H9 (cell line): Measurements from ENCODE around the gene GATAD2B. TPM values are rescaled to one million over a fixed set of nuclear protein-coding genes. Genes with fewer than 3 reads are reported as not detected.
A peak's percentile ranks its signal among the peaks of the same experiment; 100 is the strongest.

Experiments
- DNase-seq: peaks from one replicate; pipeline ENCODE4 v3.0.0-alpha.2; 2017
- H2AFZ ChIP-seq: one replicate; pipeline ENCODE4 v1.6.1; 2013; ENCODE audit warnings: mild to moderate bottlenecking, low read length, control low read depth, moderate library complexity
- H2AK5ac ChIP-seq: 2 replicates; pipeline ENCODE4 v1.6.1; 2013; ENCODE audit warnings: low read length, control low read depth, mixed read lengths; ENCODE audit not compliant: insufficient read length
- H2BK120ac ChIP-seq: one replicate; pipeline ENCODE4 v1.6.1; 2013; ENCODE audit warnings: low read depth, mild to moderate bottlenecking, low read length, control low read depth, inconsistent platforms; ENCODE audit not compliant: poor library complexity, severe bottlenecking
- H2BK12ac ChIP-seq: 2 replicates; pipeline ENCODE4 v1.6.1; 2013; ENCODE audit warnings: low read length, control low read depth, mixed read lengths, low read depth; ENCODE audit not compliant: insufficient read length
- H2BK15ac ChIP-seq: 2 replicates; pipeline ENCODE4 v1.6.1; 2013; ENCODE audit warnings: low read depth, low read length, control low read depth
- H2BK20ac ChIP-seq: one replicate; pipeline ENCODE4 v1.6.1; 2013; ENCODE audit warnings: low read depth, mild to moderate bottlenecking, low read length, control low read depth, inconsistent platforms; ENCODE audit not compliant: poor library complexity, severe bottlenecking
- H2BK5ac ChIP-seq: 2 replicates; pipeline ENCODE4 v1.6.1; 2013; ENCODE audit warnings: low read length, control low read depth, mixed read lengths; ENCODE audit not compliant: insufficient read length
- H3K14ac ChIP-seq: 2 replicates; pipeline ENCODE4 v1.6.1; 2013; ENCODE audit warnings: low read length, control low read depth; ENCODE audit not compliant: insufficient read depth
- H3K18ac ChIP-seq: 2 replicates; pipeline ENCODE4 v1.6.1; 2013; ENCODE audit warnings: low read depth, mild to moderate bottlenecking, mixed read lengths, low read length, control low read depth; ENCODE audit not compliant: insufficient read length
- H3K23ac ChIP-seq: 2 replicates; pipeline ENCODE4 v1.6.1; 2013; ENCODE audit warnings: low read length, control low read depth, mixed read lengths, low read depth; ENCODE audit not compliant: insufficient read length
- H3K23me2 ChIP-seq: 2 replicates; pipeline ENCODE4 v1.6.1; 2013; ENCODE audit warnings: low read depth, mild to moderate bottlenecking, mixed read lengths, low read length, control low read depth; ENCODE audit not compliant: insufficient read length, poor library complexity, severe bottlenecking
- H3K27ac ChIP-seq: 2 replicates; pipeline ENCODE4 v1.5.1; 2013; ENCODE audit warnings: low read length, control low read depth, mixed read lengths, low read depth; ENCODE audit not compliant: insufficient read length
- H3K27me3 ChIP-seq: 2 replicates; pipeline ENCODE4 v1.6.1; 2013; ENCODE audit warnings: low read length, control low read depth, inconsistent platforms; ENCODE audit not compliant: insufficient read depth
- H3K4ac ChIP-seq: 2 replicates; pipeline ENCODE4 v1.6.1; 2013; ENCODE audit warnings: low read depth, mild to moderate bottlenecking, control low read depth, inconsistent platforms, low read length, moderate library complexity
- H3K4me1 ChIP-seq: 2 replicates; pipeline ENCODE4 v1.6.1; 2013; ENCODE audit warnings: low read length, control low read depth, inconsistent platforms; ENCODE audit not compliant: insufficient read depth
- H3K4me2 ChIP-seq: 2 replicates; pipeline ENCODE4 v1.6.1; 2013; ENCODE audit warnings: low read length, control low read depth, mixed read lengths; ENCODE audit not compliant: insufficient read length, insufficient read depth
- H3K56ac ChIP-seq: 2 replicates; pipeline ENCODE4 v1.6.1; 2013; ENCODE audit warnings: low read depth, mild to moderate bottlenecking, mixed read lengths, low read length, control low read depth; ENCODE audit not compliant: insufficient read length
- H3K79me1 ChIP-seq: 2 replicates; pipeline ENCODE4 v1.6.1; 2013; ENCODE audit warnings: low read depth, mild to moderate bottlenecking, moderate library complexity, low read length, control low read depth, inconsistent platforms; ENCODE audit not compliant: insufficient read depth, poor library complexity, severe bottlenecking
- H3K79me2 ChIP-seq: 2 replicates; pipeline ENCODE4 v1.6.1; 2013; ENCODE audit warnings: low read length, control low read depth, inconsistent platforms; ENCODE audit not compliant: insufficient read depth
- H3K9ac ChIP-seq: 2 replicates; pipeline ENCODE4 v1.6.1; 2013; ENCODE audit warnings: low read length, control low read depth, mixed read lengths; ENCODE audit not compliant: insufficient read length; ENCODE audit errors: extremely low read depth
- H3K9me3 ChIP-seq: one replicate; pipeline ENCODE4 v1.6.1; 2013; ENCODE audit warnings: low read depth, low read length, inconsistent platforms; ENCODE audit not compliant: control insufficient read depth
- H3T11ph ChIP-seq: one replicate; pipeline ENCODE4 v1.6.1; 2013; ENCODE audit warnings: mild to moderate bottlenecking, low read length, control low read depth, inconsistent platforms
- H4K20me1 ChIP-seq: one replicate; pipeline ENCODE4 v1.6.1; 2013; ENCODE audit not compliant: control insufficient read depth, insufficient read length, insufficient read depth
- H4K5ac ChIP-seq: 2 replicates; pipeline ENCODE4 v1.6.1; 2013; ENCODE audit warnings: low read depth, mild to moderate bottlenecking, mixed read lengths, low read length, control low read depth; ENCODE audit not compliant: insufficient read length
- H4K8ac ChIP-seq: replicated peaks from 2 replicates; pipeline ENCODE4 v1.6.1; 2013; ENCODE audit warnings: low read length, control low read depth, mixed read lengths, low read depth; ENCODE audit not compliant: insufficient read length
- H4K91ac ChIP-seq: 2 replicates; pipeline ENCODE4 v1.6.1; 2013; ENCODE audit warnings: low read depth, mild to moderate bottlenecking, moderate library complexity, mixed read lengths, low read length, control low read depth; ENCODE audit not compliant: insufficient read length
- H3K27ac Mint-ChIP-seq, 3 experiments: 2 replicates in 2 of 3; 3 replicates in 1 of 3; pipeline ENCODE4 v1.8.0; 2020 to 2021; ENCODE audit warnings: mixed read lengths in 3 of 3, mild to moderate bottlenecking in 1 of 3, moderate library complexity in 1 of 3
- H3K27me3 Mint-ChIP-seq: 2 replicates; pipeline ENCODE4 v1.8.0; 2021; ENCODE audit warnings: low read depth, mild to moderate bottlenecking, moderate library complexity, mixed read lengths
- H3K36me3 Mint-ChIP-seq, 3 experiments: 2 replicates in 2 of 3; 3 replicates in 1 of 3; pipeline ENCODE4 v1.8.0; 2020 to 2021; ENCODE audit warnings: low read depth in 3 of 3, mixed read lengths in 3 of 3; ENCODE audit not compliant: insufficient read depth in 1 of 3
- H3K4me1 Mint-ChIP-seq, 2 experiments: 2 replicates each; pipeline ENCODE4 v1.8.0; 2020; ENCODE audit warnings: mixed read lengths in 2 of 2
- H3K4me3 Mint-ChIP-seq, 2 experiments: 2 replicates in 1 of 2; 3 replicates in 1 of 2; pipeline ENCODE4 v1.8.0; 2020 to 2021; ENCODE audit warnings: mild to moderate bottlenecking in 2 of 2, mixed read lengths in 2 of 2, moderate library complexity in 1 of 2
- H3K9me3 Mint-ChIP-seq, 2 experiments: 2 replicates in 1 of 2; 3 replicates in 1 of 2; pipeline ENCODE4 v1.8.0; 2020; ENCODE audit warnings: mild to moderate bottlenecking in 2 of 2, mixed read lengths in 2 of 2, moderate library complexity in 1 of 2
- WGBS: extraction: QIAGEN DNeasy Blood & Tissue Kit; methylation state at CpG from one replicate; pipeline ENCODE4 v1.1.7; 2013; ENCODE audit warnings: missing lambda C conversion rate, low lambda C conversion rate, mixed read lengths; ENCODE audit not compliant: insufficient read length; ENCODE audit errors: extremely low coverage; 5-methylcytosine and 5-hydroxymethylcytosine counted together
- total RNA-seq: library from RNA; stranded (reverse); gene quantifications from 2 replicates; pipeline ENCODE4 v1.2.1, GENCODE V29; 2021
- TF ChIP-seq, protein P1 (sequence below): fragments of 200-600 bp; sonication (generic); conservative IDR thresholded peaks from 3 replicates; pipeline ENCODE4 v1.8.0; 2021; ENCODE audit warnings: antibody characterized with exemption, mild to moderate bottlenecking

GATAD2B gene
- total RNA-seq, 1 experiment from 2014 or later: 44.1 TPM

DNA sequence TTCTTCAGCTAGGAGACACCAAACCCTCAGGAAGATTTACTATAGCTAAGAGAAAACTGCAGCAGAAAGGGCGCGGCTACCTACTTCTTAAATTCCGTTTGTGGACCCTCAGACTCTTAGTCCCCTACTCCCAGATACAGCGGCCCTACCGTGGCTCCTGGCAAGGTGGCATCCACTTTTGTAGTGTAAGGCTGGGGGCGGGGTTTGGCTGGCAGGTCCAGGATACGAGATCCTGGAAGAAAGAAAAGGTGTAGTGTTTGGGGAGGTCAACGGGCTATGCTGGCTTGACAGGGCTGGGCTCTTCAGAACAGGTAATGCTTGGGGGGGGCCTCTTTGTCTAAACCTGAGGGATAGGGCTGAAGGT is 45.2 kb upstream of the GATAD2B start:
- Histone ChIP-seq H4K8ac (no peak overlapping the region), H3T11ph (no peak overlapping the region), H3K4me2 (peak overlapping the region; percentile 81), H2BK12ac (no peak overlapping the region), H2BK120ac (no peak overlapping the region), H4K5ac (peak overlapping the region; percentile 0), H3K56ac (no peak overlapping the region), H3K9me3 (no peaks in the 10 kb centered on the region), H3K23me2 (peaks cover 14% of the 10 kb centered on the region), H4K20me1 (no peaks in the 10 kb centered on the region), H3K9ac (peak overlapping the region; percentile 77), H2BK15ac (no peak overlapping the region), H3K4ac (no peak overlapping the region), H3K4me1 (no peaks in the 10 kb centered on the region), H3K27ac (peak overlapping the region; percentile 50), H3K27me3 (no peaks in the 10 kb centered on the region), H2BK20ac (no peak overlapping the region), H2AFZ (no peak overlapping the region), H2AK5ac (no peak overlapping the region), H3K79me1 (peaks cover under 1% of the 10 kb centered on the region), H3K23ac (no peak overlapping the region), H2BK5ac (no peak overlapping the region), H4K91ac (no peak overlapping the region), H3K14ac (peak overlapping the region; percentile 77; the same call in 1 of the 2 replicates), H3K18ac (peak overlapping the region; percentile 31), H3K79me2 (peaks cover under 1% of the 10 kb centered on the region; the same call in 1 of the 2 replicates)
- peak; percentile 61 for DNase-seq
- TF ChIP-seq, protein P1, sequence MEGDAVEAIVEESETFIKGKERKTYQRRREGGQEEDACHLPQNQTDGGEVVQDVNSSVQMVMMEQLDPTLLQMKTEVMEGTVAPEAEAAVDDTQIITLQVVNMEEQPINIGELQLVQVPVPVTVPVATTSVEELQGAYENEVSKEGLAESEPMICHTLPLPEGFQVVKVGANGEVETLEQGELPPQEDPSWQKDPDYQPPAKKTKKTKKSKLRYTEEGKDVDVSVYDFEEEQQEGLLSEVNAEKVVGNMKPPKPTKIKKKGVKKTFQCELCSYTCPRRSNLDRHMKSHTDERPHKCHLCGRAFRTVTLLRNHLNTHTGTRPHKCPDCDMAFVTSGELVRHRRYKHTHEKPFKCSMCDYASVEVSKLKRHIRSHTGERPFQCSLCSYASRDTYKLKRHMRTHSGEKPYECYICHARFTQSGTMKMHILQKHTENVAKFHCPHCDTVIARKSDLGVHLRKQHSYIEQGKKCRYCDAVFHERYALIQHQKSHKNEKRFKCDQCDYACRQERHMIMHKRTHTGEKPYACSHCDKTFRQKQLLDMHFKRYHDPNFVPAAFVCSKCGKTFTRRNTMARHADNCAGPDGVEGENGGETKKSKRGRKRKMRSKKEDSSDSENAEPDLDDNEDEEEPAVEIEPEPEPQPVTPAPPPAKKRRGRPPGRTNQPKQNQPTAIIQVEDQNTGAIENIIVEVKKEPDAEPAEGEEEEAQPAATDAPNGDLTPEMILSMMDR: no peak
- Mint-ChIP-seq H3K36me3 (peaks cover 9 to 21% (median 17%) of the 10 kb centered on the region in 3 experiments; a peak in 6 of 7 replicates), H3K9me3 (peaks cover 0 to 4% of the 10 kb centered on the region in 2 experiments; a peak in 2 of 5 replicates), H3K4me1 (peaks cover 31 to 39% of the 10 kb centered on the region in 2 experiments), H3K27ac (peak overlapping the region; percentile 99 to 100 (median 99)), H3K4me3 (peak overlapping the region; percentile 87 to 96), H3K27me3 (no peaks in the 10 kb centered on the region)
- no CpG with 5 or more reads among the region's 8 CpGs for WGBS
